Activated CD8-positive, alpha-beta memory T cell treated with anti-CD3 and anti-CD28 coated beads, Interleukin-2, amount 10 ng/mL, durations not matched to agents 7 days and 5 days (primary cell): ENCODE data around the gene RABL3. TPM values are rescaled to one million over a fixed set of nuclear protein-coding genes. Genes with fewer than 3 reads are reported as not detected.
"Not testable (repeated sequence)": the region's sequence is repeated elsewhere in the genome, so short reads cannot be mapped to it uniquely, and the experiment has no call there.

Source experiments
- ATAC-seq: fragments of 150-1000 bp; cut with Tn5 transposase; one replicate; pipeline ENCODE4 v1.10.0; 2021; ENCODE audit warnings: moderate library complexity
- CTCF ChIA-PET: fragments of 350-600 bp; sonication (Branson Sonifier 250); formaldehyde crosslinking; loops from one replicate; lab custom pipeline; 2021; ENCODE audit warnings: antibody characterized with exemption; lab: Charles Lee
- DNase-seq: peaks from one replicate; pipeline ENCODE4 v3.0.0-alpha.2; 2020
- H3K27ac Mint-ChIP-seq: one replicate; pipeline ENCODE4 v1.8.0; 2021; ENCODE audit warnings: mild to moderate bottlenecking, mixed read lengths
- H3K27me3 Mint-ChIP-seq: one replicate; pipeline ENCODE4 v1.8.0; 2021; ENCODE audit warnings: mixed read lengths
- H3K36me3 Mint-ChIP-seq: one replicate; pipeline ENCODE4 v1.8.0; 2021; ENCODE audit warnings: mild to moderate bottlenecking, mixed read lengths
- H3K4me1 Mint-ChIP-seq: one replicate; pipeline ENCODE4 v1.8.0; 2021; ENCODE audit warnings: mixed read lengths
- H3K4me3 Mint-ChIP-seq: one replicate; pipeline ENCODE4 v1.8.0; 2021; ENCODE audit warnings: mild to moderate bottlenecking, moderate library complexity, mixed read lengths
- H3K9me3 Mint-ChIP-seq: one replicate; pipeline ENCODE4 v1.8.0; 2022; ENCODE audit warnings: low read depth, mixed read lengths
- total RNA-seq, 2 experiments: library from RNA; stranded (reverse); gene quantifications; one replicate each; pipeline ENCODE4 v1.2.3, GENCODE V29; 2021

Gene RABL3
- total RNA-seq, 2 experiments from 2014 or later: 18.8 to 21.0 TPM

DNA sequence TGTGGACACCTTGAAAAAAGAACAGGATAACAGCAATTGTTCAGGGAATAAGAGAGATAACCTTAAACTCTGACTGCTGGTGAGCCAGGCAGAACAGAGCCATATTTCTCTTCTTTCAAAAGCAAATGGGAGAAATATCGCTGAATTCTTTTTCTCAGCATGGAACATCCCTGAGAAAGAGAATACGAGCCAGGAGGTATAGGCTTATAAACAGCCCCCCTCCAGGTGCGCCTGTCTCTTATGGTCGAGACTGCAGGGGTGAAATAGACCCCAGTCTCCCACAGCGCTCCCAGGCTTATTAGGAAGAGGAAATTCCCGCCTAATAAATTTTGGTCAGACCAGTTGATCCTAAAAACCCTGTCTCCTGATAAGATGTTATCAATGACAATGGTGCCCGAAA lies 65.1 kb downstream of the RABL3 start:
- H3K27ac Mint-ChIP-seq, H3K36me3 Mint-ChIP-seq, CTCF ChIA-PET, H3K27me3 Mint-ChIP-seq, H3K4me3 Mint-ChIP-seq, H3K9me3 Mint-ChIP-seq, DNase-seq, ATAC-seq, H3K4me1 Mint-ChIP-seq: not testable (repeated sequence)

DNA sequence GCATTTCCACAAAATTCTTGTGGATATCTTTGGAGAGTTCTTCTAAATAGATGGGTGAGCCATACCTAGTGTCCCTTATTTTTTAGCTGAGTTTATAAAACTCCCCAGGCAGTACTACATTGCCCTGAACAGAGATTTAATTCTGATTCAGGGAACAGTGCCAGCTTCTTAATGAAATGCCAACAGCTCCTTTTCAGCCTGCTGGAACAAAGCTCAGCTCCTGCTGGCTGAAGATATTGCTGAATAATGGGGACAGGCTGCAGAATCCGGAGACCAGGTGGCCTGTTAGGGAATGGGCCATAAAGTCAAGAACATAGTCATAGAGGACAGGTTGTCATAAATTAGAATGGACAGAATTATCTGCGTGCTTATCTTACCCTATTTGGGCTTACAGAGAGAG lies 69.2 kb downstream of the RABL3 start:
- Mint-ChIP-seq H3K27me3 (peaks cover 5% of the 10 kb centered on the region), H3K4me3 (no peak overlapping the region), H3K9me3 (peaks cover 4% of the 10 kb centered on the region), H3K27ac (no peak overlapping the region), H3K36me3 (peaks cover 1% of the 10 kb centered on the region), H3K4me1 (no peaks in the 10 kb centered on the region)
- ATAC-seq: no peak
- no peak for DNase-seq
- CTCF ChIA-PET: no interaction called here

DNA sequence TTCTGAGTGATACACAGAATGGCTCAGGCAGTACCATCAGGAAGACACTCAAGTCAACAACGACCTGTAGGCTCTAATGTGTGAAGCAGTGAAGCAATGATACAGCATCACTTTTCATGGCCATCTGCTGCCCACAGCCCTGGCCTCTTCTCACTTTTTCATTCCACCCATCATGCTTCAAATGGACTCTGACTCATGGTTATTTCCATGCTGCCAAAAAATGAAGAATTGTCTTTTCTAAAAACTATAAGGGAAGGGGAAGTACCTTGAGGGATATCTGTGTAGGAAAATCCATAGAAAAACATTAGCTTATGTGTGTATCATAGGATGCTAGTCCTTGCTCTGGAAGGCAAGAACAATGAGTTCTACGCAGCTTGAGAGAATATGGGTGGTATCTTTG lies 71.7 kb downstream of the RABL3 start:
- no peaks in the 10 kb centered on the region for H3K4me1 Mint-ChIP-seq
- no peak overlapping the region for H3K4me3 Mint-ChIP-seq
- H3K27ac Mint-ChIP-seq: no peak overlapping the region
- no peaks in the 10 kb centered on the region for H3K9me3 Mint-ChIP-seq
- CTCF ChIA-PET: no interaction called here
- DNase-seq (no peak), ATAC-seq (no peak)
- H3K27me3 Mint-ChIP-seq: peaks cover 5% of the 10 kb centered on the region
- no peaks in the 10 kb centered on the region for H3K36me3 Mint-ChIP-seq

DNA sequence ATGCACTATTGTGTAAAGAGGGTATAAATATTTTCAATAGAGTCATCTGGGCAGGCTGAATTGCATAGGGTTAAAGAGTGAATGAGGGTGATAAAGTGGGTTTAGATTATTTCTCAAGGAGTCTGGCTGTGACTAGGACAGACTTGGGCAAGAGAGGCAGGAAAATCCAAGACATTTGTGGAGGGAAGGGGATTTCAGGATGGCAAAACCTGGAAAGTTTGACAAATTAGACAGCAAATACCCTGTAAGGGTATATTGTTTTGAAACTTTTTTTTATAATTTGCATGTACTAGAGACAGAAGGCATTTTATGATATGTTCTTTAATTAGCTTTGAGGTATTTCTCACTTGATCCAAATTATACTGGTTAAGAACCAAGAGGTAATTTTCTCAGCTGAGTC lies 77.4 kb downstream of the RABL3 start:
- Mint-ChIP-seq H3K36me3 (no peaks in the 10 kb centered on the region), H3K4me1 (no peaks in the 10 kb centered on the region), H3K27me3 (peaks cover 9% of the 10 kb centered on the region), H3K4me3 (no peak overlapping the region), H3K9me3 (no peaks in the 10 kb centered on the region), H3K27ac (no peak overlapping the region)
- DNase-seq: no peak
- ATAC-seq: no peak
- CTCF ChIA-PET: no interaction called here

DNA sequence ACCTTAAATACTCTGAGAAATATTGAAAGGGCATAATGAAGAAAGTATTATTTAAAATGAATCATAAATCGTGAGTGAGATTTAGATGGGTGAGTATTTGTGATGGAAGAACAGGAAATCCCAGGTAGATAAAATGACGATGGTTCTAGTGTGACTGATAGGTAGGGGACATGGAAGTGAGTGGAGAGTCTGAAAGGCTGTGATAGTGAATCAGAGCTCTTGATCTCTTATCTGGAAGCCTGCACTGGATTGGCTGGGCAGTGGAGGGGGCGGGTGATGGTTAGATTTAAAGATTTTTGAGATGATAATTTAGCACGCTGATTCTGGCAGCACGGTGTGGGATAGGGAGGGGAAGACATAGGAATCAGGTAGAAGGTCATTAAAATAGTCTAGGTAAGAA lies 80.4 kb downstream of the RABL3 start:
- H3K4me1 Mint-ChIP-seq: no peaks in the 10 kb centered on the region
- no peak overlapping the region for H3K4me3 Mint-ChIP-seq
- no peak for ATAC-seq
- H3K27ac Mint-ChIP-seq: no peak overlapping the region
- H3K9me3 Mint-ChIP-seq: no peaks in the 10 kb centered on the region
- H3K36me3 Mint-ChIP-seq: no peaks in the 10 kb centered on the region
- CTCF ChIA-PET: no interaction called here
- no peak for DNase-seq
- H3K27me3 Mint-ChIP-seq: peaks cover 9% of the 10 kb centered on the region

DNA sequence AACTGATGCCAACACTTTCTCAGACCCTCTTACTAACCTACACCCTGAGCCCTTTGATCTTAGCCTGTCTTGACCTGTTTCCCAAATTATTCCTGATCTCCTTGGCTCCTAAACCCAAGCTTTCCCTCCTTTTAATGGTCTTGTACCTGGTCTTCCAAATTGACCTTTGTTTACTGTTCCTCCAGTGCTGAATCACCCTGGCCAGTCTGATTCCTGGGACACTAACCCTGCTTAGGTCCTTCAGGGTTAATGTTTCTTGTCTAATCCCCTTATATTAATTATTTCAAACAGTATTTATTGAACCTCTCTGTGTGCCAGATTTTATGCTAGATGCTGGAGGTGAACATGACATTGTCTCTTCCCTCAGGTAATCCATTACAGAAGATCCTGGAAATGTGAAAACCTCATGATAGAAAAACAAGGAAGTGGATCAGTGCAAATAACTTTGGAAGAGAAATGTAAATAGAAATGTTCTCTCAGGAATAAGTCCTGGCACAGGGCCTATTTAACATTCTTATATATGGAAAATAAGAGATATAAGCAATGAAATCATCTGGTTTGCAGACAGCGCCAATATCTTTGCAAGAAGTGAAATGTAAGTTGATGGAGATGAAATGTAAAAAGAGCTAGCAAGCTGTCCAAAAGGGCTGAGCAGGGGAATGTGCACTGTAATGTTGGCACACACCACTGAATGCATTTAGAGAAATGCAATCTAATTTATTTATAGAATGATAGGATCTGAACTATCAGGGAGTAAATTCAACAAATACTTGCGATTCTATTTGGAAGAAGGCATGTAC lies 81.0 kb downstream of the RABL3 start:
- H3K36me3 Mint-ChIP-seq: no peaks in the 10 kb centered on the region
- no peaks in the 10 kb centered on the region for H3K4me1 Mint-ChIP-seq
- no peak overlapping the region for H3K4me3 Mint-ChIP-seq
- CTCF ChIA-PET: no interaction called here
- DNase-seq (no peak), ATAC-seq (no peak)
- peaks cover 9% of the 10 kb centered on the region for H3K27me3 Mint-ChIP-seq
- H3K27ac Mint-ChIP-seq: no peak overlapping the region
- no peaks in the 10 kb centered on the region for H3K9me3 Mint-ChIP-seq

DNA sequence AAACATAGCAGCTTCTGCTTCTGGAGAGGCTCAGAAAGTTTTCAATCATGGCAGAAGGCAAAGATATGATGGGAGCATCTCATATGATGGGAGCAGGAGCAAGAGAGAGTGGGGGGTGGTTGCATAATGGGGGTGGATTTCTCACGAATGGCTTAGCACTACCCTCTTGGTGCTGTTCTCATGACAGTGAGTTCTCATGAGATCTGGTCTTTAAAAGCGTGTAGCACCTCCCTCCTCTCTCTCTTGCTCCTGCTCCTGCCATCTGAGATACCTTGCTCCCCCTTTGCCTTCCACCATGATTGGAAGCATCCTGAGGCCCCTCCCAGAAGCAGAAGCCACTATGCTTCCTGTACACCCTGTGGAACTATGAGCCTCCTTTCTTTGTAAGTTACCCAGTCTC lies 82.5 kb downstream of the RABL3 start:
- H3K27ac Mint-ChIP-seq: no peak overlapping the region
- no peaks in the 10 kb centered on the region for H3K4me1 Mint-ChIP-seq
- H3K27me3 Mint-ChIP-seq: peaks cover 4% of the 10 kb centered on the region
- CTCF ChIA-PET: no interaction called here
- H3K36me3 Mint-ChIP-seq: no peaks in the 10 kb centered on the region
- no peak for ATAC-seq
- no peaks in the 10 kb centered on the region for H3K9me3 Mint-ChIP-seq
- no peak overlapping the region for H3K4me3 Mint-ChIP-seq
- no peak for DNase-seq

DNA sequence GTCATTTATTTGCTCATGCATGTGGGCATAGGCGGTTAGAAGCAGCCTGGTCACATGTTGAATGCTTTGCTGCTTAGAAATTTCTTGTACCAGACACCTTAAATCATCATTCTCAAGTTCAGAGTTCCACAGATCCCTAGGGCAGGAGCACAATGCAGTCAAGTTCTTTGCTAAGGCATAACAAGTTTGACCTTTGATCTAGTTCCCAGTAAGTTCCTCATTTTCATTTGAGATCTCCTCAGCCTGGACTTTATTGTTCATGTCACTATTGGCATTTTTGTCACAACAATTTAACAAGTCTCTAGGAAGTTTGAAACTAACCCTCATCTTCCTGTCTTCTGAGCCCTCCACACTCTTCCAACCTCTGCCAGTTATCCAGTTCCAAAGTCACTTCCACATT lies 83.0 kb downstream of the RABL3 start:
- no peaks in the 10 kb centered on the region for H3K4me1 Mint-ChIP-seq
- H3K4me3 Mint-ChIP-seq: no peak overlapping the region
- CTCF ChIA-PET: no interaction called here
- peaks cover 3% of the 10 kb centered on the region for H3K27me3 Mint-ChIP-seq
- no peak for ATAC-seq
- DNase-seq: no peak
- H3K36me3 Mint-ChIP-seq: no peaks in the 10 kb centered on the region
- H3K27ac Mint-ChIP-seq: no peak overlapping the region
- H3K9me3 Mint-ChIP-seq: no peaks in the 10 kb centered on the region

DNA sequence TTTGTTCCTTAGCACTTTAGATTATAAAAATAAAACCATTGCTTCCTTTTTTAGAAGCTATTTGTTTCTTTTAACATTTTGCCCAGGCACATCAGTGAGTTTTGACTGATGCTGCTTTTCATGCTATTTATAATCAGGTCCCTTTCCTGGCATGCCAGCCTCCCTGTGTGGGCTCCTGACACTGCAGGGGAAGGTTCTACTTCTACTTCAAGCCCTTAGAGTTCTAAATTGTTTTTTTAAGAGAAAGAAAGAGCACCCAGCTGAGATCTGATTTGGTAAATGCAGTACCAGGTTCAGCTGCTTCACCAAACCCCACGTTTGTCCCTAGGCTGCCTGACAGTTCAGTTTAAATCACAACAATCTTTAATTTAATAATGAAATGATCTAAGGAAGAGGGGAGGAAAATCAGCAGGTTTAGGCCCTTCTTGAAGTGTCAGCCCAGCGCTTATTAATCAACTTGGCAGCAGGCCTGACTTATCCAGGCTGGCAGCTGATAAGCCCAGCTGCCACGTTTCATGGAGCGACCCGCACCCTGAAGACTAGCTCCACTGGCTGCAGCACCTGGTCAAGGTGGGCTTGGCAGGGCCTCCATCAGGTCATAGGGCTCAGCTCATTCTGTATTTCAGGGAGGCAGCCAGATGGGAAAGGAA lies 89.3 kb downstream of the RABL3 start:
- Mint-ChIP-seq H3K9me3 (no peaks in the 10 kb centered on the region), H3K4me3 (no peak overlapping the region)

DNA sequence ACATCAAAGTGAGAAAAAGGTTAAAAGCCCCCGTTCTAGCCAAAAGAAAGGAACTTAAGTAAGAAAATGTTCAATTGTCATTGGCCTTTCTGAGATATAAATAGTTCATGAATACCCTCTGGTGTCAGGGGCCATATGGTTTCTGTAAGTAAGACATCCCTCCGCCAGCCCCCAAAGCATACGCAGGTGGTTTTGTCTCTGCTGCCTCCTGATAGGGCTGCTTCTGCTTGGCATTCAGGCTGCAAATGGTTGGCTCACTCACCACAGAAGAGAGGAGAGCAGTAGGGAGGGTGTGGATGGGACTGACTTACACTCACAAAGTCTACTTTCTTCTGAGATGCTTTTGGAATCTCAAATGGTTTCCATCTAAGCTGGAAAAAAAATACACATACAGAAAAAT lies 90.0 kb downstream of the RABL3 start:
- H3K4me1 Mint-ChIP-seq: no peaks in the 10 kb centered on the region
- H3K36me3 Mint-ChIP-seq: no peaks in the 10 kb centered on the region
- no peak overlapping the region for H3K4me3 Mint-ChIP-seq
- no peak for ATAC-seq
- no peaks in the 10 kb centered on the region for H3K9me3 Mint-ChIP-seq
- CTCF ChIA-PET: no interaction called here
- DNase-seq: no peak
- no peak overlapping the region for H3K27ac Mint-ChIP-seq
- no peaks in the 10 kb centered on the region for H3K27me3 Mint-ChIP-seq

More for the DNA sequence above, 89.3 kb downstream of the RABL3 start:
- no peak for DNase-seq
- ATAC-seq: no peak
- Mint-ChIP-seq H3K36me3 (no peaks in the 10 kb centered on the region), H3K27me3 (no peaks in the 10 kb centered on the region), H3K27ac (no peak overlapping the region), H3K4me1 (no peaks in the 10 kb centered on the region)
- CTCF ChIA-PET: no interaction called here

DNA sequence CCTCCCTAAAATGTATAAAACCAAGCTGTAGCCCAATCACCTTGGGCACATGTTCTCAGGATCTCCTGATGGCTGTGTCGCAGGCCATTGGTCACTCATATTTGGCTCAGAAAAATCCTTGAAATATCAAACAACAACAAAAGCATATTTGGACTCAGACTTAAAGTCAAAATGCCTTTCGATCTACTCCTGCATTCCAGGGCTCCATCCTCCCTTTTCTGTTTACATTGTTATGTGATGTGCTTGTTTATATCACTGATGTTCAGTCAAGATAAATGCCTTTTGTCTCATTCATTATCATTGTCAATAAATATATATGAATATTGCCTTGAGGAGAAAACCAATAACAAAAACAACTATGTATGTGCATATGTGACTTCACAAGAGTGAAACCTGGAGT lies 92.0 kb downstream of the RABL3 start:
- Mint-ChIP-seq H3K9me3 (no peaks in the 10 kb centered on the region), H3K27ac (no peak overlapping the region), H3K36me3 (no peaks in the 10 kb centered on the region), H3K4me3 (no peak overlapping the region), H3K4me1 (no peaks in the 10 kb centered on the region), H3K27me3 (no peaks in the 10 kb centered on the region)
- ATAC-seq (no peak), DNase-seq (no peak)
- CTCF ChIA-PET: no interaction called here

DNA sequence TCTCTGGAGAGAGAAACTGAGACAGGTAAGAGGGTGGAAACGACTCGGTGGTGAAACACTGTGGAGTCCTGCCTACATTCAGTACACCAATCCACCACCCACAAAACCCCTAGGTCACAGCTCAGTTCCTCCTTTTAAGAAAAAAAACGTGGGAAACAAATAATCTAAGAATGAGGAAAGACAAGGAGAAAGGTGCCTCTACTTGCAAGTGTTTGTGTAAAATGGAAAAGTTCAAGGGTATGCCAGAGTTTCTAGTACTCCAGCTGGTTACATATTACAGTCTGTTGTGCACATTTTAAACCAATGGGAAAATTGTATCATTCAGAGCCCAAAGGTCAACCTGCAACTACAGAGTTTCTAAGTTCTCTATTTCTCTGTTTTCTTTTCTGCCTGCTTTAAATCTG lies 92.5 kb downstream of the RABL3 start:
- Mint-ChIP-seq H3K4me1 (no peaks in the 10 kb centered on the region), H3K27ac (no peak overlapping the region), H3K27me3 (no peaks in the 10 kb centered on the region), H3K36me3 (no peaks in the 10 kb centered on the region), H3K4me3 (no peak overlapping the region), H3K9me3 (no peaks in the 10 kb centered on the region)
- no peak for DNase-seq
- CTCF ChIA-PET: no interaction called here
- ATAC-seq: no peak

DNA sequence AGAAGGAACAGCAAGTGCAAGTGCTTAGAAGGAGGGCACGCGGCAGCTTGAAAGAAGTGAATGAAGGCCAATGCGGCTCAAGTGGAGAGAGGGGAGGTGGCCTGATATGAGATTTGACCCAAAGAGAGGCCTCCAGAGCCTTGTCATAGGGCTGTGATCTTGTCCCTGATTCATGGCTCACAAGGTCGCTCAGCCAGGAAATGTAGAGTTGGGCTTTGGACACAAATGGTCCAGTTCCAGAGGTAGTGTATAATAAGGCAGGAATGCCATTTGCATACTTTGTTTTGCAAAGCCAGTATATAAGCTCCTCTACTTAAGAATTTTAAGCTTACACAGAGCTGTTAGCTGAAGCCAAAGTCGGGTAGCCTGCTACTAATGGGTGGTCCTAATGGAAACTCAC lies 94.0 kb downstream of the RABL3 start:
- no peak for DNase-seq
- Mint-ChIP-seq H3K4me1 (no peaks in the 10 kb centered on the region), H3K4me3 (no peak overlapping the region), H3K9me3 (no peaks in the 10 kb centered on the region), H3K27me3 (peaks cover 2% of the 10 kb centered on the region), H3K36me3 (no peaks in the 10 kb centered on the region), H3K27ac (no peak overlapping the region)
- CTCF ChIA-PET: no interaction called here
- no peak for ATAC-seq

DNA sequence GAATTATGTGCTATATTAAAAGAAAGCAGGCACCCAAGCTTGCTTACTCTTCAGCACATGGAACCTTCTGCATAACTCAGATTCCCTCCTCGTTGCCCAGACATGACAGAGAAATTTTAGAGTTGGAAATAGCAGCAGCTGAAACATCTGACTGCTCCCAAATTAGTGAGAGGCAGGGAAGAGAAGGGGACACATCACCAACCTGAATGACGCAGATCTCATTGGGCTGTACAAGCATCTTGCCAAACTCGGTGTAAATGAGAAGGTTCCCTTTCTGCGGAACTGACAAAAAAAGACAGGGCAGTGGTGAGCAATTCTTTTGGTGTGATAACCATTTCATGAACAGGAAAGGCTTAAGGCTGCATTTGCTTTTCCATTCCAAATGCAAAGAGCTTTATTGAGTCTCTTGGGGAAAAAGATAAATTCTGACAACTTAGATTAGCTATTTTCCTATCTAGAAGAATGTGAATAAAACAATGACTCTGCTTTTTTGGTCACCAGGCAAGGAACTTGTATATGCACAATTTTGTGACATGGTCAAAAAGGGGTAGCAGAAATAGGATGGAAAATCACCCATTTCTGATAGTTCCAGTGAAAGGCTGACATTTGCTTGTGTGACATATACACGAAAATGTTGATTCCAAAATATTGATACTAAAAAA lies 95.4 kb downstream of the RABL3 start:
- CTCF ChIA-PET: no interaction called here
- no peaks in the 10 kb centered on the region for H3K9me3 Mint-ChIP-seq
- no peak overlapping the region for H3K4me3 Mint-ChIP-seq
- DNase-seq: no peak
- no peak for ATAC-seq
- peaks cover 2% of the 10 kb centered on the region for H3K27me3 Mint-ChIP-seq
- peaks cover 5% of the 10 kb centered on the region for H3K4me1 Mint-ChIP-seq
- no peak overlapping the region for H3K27ac Mint-ChIP-seq
- H3K36me3 Mint-ChIP-seq: no peaks in the 10 kb centered on the region
